Measurements from ENCODE around the gene TMEM131. TPM values are rescaled to one million over a fixed set of nuclear protein-coding genes. Genes with fewer than 3 reads are reported as not detected.
"Not testable (repeated sequence)": the region's sequence is repeated elsewhere in the genome, so short reads cannot be mapped to it uniquely, and the experiment has no call there.

Gene TMEM131
- total RNA-seq, 1 experiment from 2014 or later: 5.9 TPM

- no peak for DNase-seq
- H3K36me3 ChIP-seq: peaks cover 3% of the 10 kb centered on the region; the same call in 1 of the 2 replicates
- H3K9me3 ChIP-seq: peaks cover 7% of the 10 kb centered on the region
- no peaks in the 10 kb centered on the region for H3K27me3 ChIP-seq
- no peak overlapping the region for H3K4me3 ChIP-seq
These were observed 81.0 kb downstream of the TMEM131 start for GRCh38 chr2:97914691-97915213.

DNA sequence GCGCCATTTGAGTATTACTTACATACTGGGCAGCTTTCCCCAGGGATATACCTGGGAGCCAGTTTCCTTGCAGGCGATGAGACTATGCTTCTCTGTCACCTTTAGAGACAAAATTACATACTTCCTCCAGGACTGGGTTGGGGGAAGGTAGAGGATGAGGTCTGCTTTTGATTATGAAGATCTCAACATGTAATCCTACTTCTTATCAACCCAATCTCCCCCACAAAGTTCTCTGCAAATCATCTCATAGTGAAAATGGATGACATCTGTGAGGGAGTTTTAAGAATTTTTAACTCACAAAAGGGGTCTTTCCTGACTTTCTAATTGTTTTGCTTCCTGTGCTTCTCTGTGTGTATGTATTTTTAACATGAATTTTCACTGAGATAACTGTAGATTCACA is 81.9 kb downstream of the TMEM131 start:
- Histone ChIP-seq H3K36me3 (peaks cover 3% of the 10 kb centered on the region; the same call in 1 of the 2 replicates), H3K4me3 (no peak overlapping the region), H3K9me3 (peaks cover 2% of the 10 kb centered on the region), H3K27me3 (no peaks in the 10 kb centered on the region)
- no peak for DNase-seq

GRCh38 chr2:97911922-97912575 is 83.7 kb downstream of the TMEM131 start:
- H3K27me3 ChIP-seq: no peaks in the 10 kb centered on the region
- H3K9me3 ChIP-seq: no peaks in the 10 kb centered on the region; the same call in 1 of the 2 replicates
- DNase-seq: no peak
- H3K36me3 ChIP-seq: peaks cover 3% of the 10 kb centered on the region
- no peak overlapping the region for H3K4me3 ChIP-seq

GRCh38 chr2:97911206-97911921 is 84.4 kb downstream of the TMEM131 start:
- no peak overlapping the region for H3K4me3 ChIP-seq
- H3K36me3 ChIP-seq: peaks cover 7% of the 10 kb centered on the region
- no peak for DNase-seq
- no peaks in the 10 kb centered on the region; the same call in 1 of the 2 replicates for H3K9me3 ChIP-seq
- H3K27me3 ChIP-seq: no peaks in the 10 kb centered on the region

DNA sequence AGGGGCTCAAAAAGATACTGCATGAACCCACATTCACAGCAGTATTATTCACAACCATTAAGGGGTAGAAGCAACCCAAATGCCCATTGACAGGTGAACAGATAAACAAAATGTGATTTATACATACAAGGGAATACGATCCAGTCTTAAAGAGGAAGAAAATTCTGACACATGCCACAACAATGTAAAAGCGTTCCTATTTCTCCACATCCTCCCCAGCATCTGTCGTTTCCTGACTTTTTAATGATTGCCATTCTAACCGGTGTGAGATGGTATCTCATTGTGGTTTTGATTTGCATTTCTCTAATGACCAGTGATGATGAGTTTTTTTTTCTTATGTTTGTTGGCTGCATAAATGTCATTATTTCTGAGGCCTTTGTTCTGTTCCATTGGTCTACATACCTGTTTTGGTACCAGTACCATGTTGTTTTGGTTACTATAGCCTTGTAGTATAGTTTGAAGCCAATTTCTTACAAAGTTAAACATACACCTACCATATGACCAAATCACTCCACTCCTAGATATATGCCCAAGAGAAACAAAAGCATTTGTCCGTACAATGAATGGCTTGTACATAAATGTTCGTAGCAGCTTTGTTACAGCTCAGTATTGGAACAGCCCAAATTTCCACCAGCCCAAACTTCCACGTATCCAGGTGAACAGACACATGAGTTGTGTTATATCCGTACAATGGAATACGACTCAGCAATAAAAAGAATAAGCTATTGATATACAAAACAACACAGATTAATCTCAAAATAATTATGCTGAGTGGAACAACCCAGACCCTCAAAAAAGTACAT is 85.1 kb downstream of the TMEM131 start:
- no peak overlapping the region for H3K4me3 ChIP-seq
- peaks cover 13% of the 10 kb centered on the region for H3K36me3 ChIP-seq
- DNase-seq: no peak
- no peaks in the 10 kb centered on the region for H3K27me3 ChIP-seq
- H3K9me3 ChIP-seq: no peaks in the 10 kb centered on the region; the same call in 1 of the 2 replicates

DNA sequence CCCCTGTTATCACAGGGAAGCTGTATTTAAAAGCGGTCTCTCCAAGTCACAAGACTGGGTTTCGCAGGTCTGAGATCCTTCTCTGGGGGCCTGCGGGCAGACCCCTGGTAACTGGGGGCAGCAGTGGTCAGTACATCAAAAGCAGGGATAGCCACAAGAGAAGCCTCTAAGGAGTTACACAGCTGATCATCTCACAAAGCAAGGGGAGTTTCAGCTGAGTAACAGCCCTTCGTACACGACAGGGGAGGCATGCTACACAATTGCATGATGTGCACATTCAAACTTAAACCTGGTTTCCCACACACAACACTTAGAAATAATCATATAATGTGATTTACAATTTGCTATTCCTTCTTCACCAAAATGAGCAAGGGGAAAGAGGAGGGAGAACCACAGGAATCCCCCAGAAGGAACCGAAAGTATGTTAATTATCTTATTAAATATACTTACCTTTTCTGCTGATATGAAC is 87.5 kb downstream of the TMEM131 start:
- Histone ChIP-seq H3K36me3 (peaks cover 13% of the 10 kb centered on the region), H3K4me3 (no peak overlapping the region), H3K27me3 (no peaks in the 10 kb centered on the region), H3K9me3 (0 out of 2 replicates have a peak, but pooled peaks cover 3% of the 10 kb centered on the region)
- DNase-seq: no peak

GRCh38 chr2:97907369-97908100 is 88.2 kb downstream of the TMEM131 start:
- Histone ChIP-seq H3K36me3 (peaks cover 13% of the 10 kb centered on the region), H3K27me3 (no peaks in the 10 kb centered on the region), H3K9me3 (0 out of 2 replicates have a peak, but pooled peaks cover 3% of the 10 kb centered on the region), H3K4me3 (no peak overlapping the region)
- no peak for DNase-seq

DNA sequence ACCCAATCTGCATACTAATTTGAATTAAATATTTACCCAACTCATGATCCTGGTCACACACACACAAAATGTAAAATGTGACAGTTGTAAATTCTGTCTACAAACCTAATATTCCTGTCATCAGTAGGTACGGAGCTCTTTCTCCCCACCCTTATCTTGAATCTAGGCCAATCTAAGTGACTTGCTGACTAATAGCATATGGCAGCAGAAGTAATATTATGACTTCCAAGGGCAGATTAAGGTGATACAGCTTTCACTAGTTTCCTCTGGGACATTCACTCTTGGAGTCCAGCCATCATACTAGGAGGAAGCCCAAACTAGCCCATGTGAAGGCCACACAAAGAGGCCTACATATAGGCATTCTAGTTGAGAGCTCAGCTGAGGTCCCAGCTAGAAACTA is 89.4 kb downstream of the TMEM131 start:
- no peaks in the 10 kb centered on the region for H3K27me3 ChIP-seq
- H3K36me3 ChIP-seq: peaks cover 13% of the 10 kb centered on the region
- no peak overlapping the region for H3K4me3 ChIP-seq
- DNase-seq: no peak
- 0 out of 2 replicates have a peak, but pooled peaks cover 3% of the 10 kb centered on the region for H3K9me3 ChIP-seq

GRCh38 chr2:97905294-97905693 is 90.5 kb downstream of the TMEM131 start:
- Histone ChIP-seq H3K9me3 (0 out of 2 replicates have a peak, but pooled peaks cover 3% of the 10 kb centered on the region), H3K27me3 (no peaks in the 10 kb centered on the region), H3K4me3 (no peak overlapping the region), H3K36me3 (peaks cover 13% of the 10 kb centered on the region)
- DNase-seq: no peak

GRCh38 chr2:97901862-97902261 is 93.9 kb downstream of the TMEM131 start:
- Histone ChIP-seq H3K27me3 (no peaks in the 10 kb centered on the region), H3K4me3 (no peak overlapping the region), H3K36me3 (peaks cover 9% of the 10 kb centered on the region), H3K9me3 (0 out of 2 replicates have a peak, but pooled peaks cover 3% of the 10 kb centered on the region)
- DNase-seq: no peak

GRCh38 chr2:97900806-97901205 is 94.9 kb downstream of the TMEM131 start:
- Histone ChIP-seq H3K4me3 (no peak overlapping the region), H3K27me3 (no peaks in the 10 kb centered on the region), H3K9me3 (0 out of 2 replicates have a peak, but pooled peaks cover 3% of the 10 kb centered on the region), H3K36me3 (no peaks in the 10 kb centered on the region; the same call in 1 of the 2 replicates)
- DNase-seq: no peak

- H3K9me3 ChIP-seq, H3K36me3 ChIP-seq, H3K4me3 ChIP-seq, H3K27me3 ChIP-seq, DNase-seq: not testable (repeated sequence)
These were observed 102.7 kb downstream of the TMEM131 start for GRCh38 chr2:97893042-97893441.

- Histone ChIP-seq H3K27me3 (no peaks in the 10 kb centered on the region), H3K4me3 (no peak overlapping the region), H3K9me3 (peaks cover 16% of the 10 kb centered on the region), H3K36me3 (peaks cover 18% of the 10 kb centered on the region)
- no peak for DNase-seq
These were observed 104.1 kb downstream of the TMEM131 start for GRCh38 chr2:97891611-97892010.

GRCh38 chr2:97889156-97889555 is 106.6 kb downstream of the TMEM131 start:
- DNase-seq: no peak
- Histone ChIP-seq H3K27me3 (no peaks in the 10 kb centered on the region), H3K4me3 (no peak overlapping the region), H3K9me3 (peaks cover 28% of the 10 kb centered on the region), H3K36me3 (peaks cover 34% of the 10 kb centered on the region)

DNA sequence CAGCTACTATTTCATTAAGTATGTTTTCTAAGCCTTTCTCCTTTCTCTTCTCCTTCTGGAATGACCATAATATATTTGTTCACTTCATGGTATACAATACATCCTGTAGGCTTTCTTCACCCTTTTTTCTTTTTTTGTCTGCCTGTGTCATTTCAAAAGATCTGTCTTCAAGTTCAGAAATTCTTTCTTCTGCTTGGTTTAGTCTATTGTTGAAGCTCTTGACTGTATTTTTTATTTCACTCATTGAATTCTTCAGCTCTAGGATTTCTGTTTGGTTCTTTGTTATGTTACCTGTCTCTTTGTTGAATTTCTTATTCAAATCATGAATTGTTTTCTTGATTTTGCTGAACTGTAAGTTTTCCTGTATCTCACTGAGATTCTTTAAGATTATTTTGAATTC is 109.9 kb downstream of the TMEM131 start:
- Histone ChIP-seq H3K36me3 (peaks cover 34% of the 10 kb centered on the region), H3K9me3 (peaks cover 28% of the 10 kb centered on the region), H3K27me3 (no peaks in the 10 kb centered on the region), H3K4me3 (no peak overlapping the region)
- DNase-seq: no peak

GRCh38 chr2:97880334-97880733 is 115.4 kb downstream of the TMEM131 start:
- Histone ChIP-seq H3K9me3 (peaks cover 2% of the 10 kb centered on the region; the same call in 1 of the 2 replicates), H3K36me3 (peaks cover 6% of the 10 kb centered on the region; the same call in 1 of the 2 replicates), H3K4me3 (no peak overlapping the region), H3K27me3 (no peaks in the 10 kb centered on the region)
- no peak for DNase-seq

All from MG63 (cell line).